Measurements from ENCODE around the gene MPIG6B.

MPIG6B gene

GRCh38 chr6:31723245-31723979 lies at the start of gene MPIG6B:
Gene MPIG6B (plus strand): TSS chr6:31723373. CDS start chr6:31723384, 11 bp downstream.
- H3K9me3 Mint-ChIP-seq: no peaks in the 10 kb centered on the region
- H3K36me3 Mint-ChIP-seq (ENCODE audit: low read depth): peaks cover 37% of the 10 kb centered on the region
- TF ChIP-seq CTCF (IDR thresholded peaks at IDR 0.05; ENCODE audit: unreplicated experiment in 3 of 3): no peak
- H3K4me3 Mint-ChIP-seq: no peak within 1 kb of the TSS
- no peaks in the 10 kb centered on the region for H3K4me1 Mint-ChIP-seq
- H3K27ac Mint-ChIP-seq: peak within 1 kb of the TSS in 1 of 3 experiments; percentile 14
- peaks cover 4% of the 10 kb centered on the region for H3K27me3 Mint-ChIP-seq (ENCODE audit: low read depth)

- peaks cover 11% of the 10 kb centered on the region for H3K4me1 Mint-ChIP-seq
- no peak for TF ChIP-seq CTCF (IDR thresholded peaks at IDR 0.05; ENCODE audit: unreplicated experiment in 3 of 3)
- no peaks in the 10 kb centered on the region for H3K27me3 Mint-ChIP-seq (ENCODE audit: low read depth)
- no peaks in the 10 kb centered on the region for H3K9me3 Mint-ChIP-seq
- H3K27ac Mint-ChIP-seq: peak overlapping the region in 1 of 3 experiments; percentile 30
- peak overlapping the region in 1 of 3 experiments; percentile 24 for H3K4me3 Mint-ChIP-seq
- H3K36me3 Mint-ChIP-seq (ENCODE audit: low read depth): peaks cover 18% of the 10 kb centered on the region
These were observed 46.8 kb upstream of the MPIG6B start for GRCh38 chr6:31676322-31676903.

GRCh38 chr6:31676904-31677303 lies 46.3 kb upstream of the MPIG6B start:
- no peak for TF ChIP-seq CTCF (IDR thresholded peaks at IDR 0.05; ENCODE audit: unreplicated experiment in 3 of 3)
- no peaks in the 10 kb centered on the region for H3K27me3 Mint-ChIP-seq (ENCODE audit: low read depth)
- H3K4me1 Mint-ChIP-seq: peaks cover 15% of the 10 kb centered on the region
- peak overlapping the region in 1 of 3 experiments; percentile 30 for H3K27ac Mint-ChIP-seq
- H3K4me3 Mint-ChIP-seq: no peak overlapping the region
- no peaks in the 10 kb centered on the region for H3K9me3 Mint-ChIP-seq
- H3K36me3 Mint-ChIP-seq (ENCODE audit: low read depth): peaks cover 14% of the 10 kb centered on the region

- H3K27ac Mint-ChIP-seq: no peak overlapping the region
- TF ChIP-seq CTCF (IDR thresholded peaks at IDR 0.05; ENCODE audit: unreplicated experiment in 3 of 3): no peak
- no peaks in the 10 kb centered on the region for H3K9me3 Mint-ChIP-seq
- H3K27me3 Mint-ChIP-seq (ENCODE audit: low read depth): no peaks in the 10 kb centered on the region
- peaks cover 4% of the 10 kb centered on the region for H3K36me3 Mint-ChIP-seq (ENCODE audit: low read depth)
- H3K4me1 Mint-ChIP-seq: peaks cover 15% of the 10 kb centered on the region
- no peak overlapping the region for H3K4me3 Mint-ChIP-seq
These were observed 45.2 kb upstream of the MPIG6B start for GRCh38 chr6:31677955-31678354.

- peak; percentile 71 to 81 (median 74) for TF ChIP-seq CTCF (IDR thresholded peaks at IDR 0.05; ENCODE audit: unreplicated experiment in 3 of 3)
- Mint-ChIP-seq H3K36me3 (ENCODE audit: low read depth) (peaks cover 6% of the 10 kb centered on the region), H3K4me1 (peaks cover 26% of the 10 kb centered on the region), H3K4me3 (peak within 1 kb of the TSS; percentile 82 to 83 (median 83)), H3K27ac (peak within 1 kb of the TSS; percentile 65 to 75 (median 73)), H3K9me3 (no peaks in the 10 kb centered on the region), H3K27me3 (ENCODE audit: low read depth) (no peaks in the 10 kb centered on the region)
These were observed 42.7 kb upstream of the MPIG6B start, which contains the start of gene LY6G5C for GRCh38 chr6:31680226-31681134. Gene LY6G5C (minus strand): TSS chr6:31681067. CDS start chr6:31680373, 694 bp downstream.

Measured in nephron (organoid).